ENCODE results near the gene MTF1.

DNA sequence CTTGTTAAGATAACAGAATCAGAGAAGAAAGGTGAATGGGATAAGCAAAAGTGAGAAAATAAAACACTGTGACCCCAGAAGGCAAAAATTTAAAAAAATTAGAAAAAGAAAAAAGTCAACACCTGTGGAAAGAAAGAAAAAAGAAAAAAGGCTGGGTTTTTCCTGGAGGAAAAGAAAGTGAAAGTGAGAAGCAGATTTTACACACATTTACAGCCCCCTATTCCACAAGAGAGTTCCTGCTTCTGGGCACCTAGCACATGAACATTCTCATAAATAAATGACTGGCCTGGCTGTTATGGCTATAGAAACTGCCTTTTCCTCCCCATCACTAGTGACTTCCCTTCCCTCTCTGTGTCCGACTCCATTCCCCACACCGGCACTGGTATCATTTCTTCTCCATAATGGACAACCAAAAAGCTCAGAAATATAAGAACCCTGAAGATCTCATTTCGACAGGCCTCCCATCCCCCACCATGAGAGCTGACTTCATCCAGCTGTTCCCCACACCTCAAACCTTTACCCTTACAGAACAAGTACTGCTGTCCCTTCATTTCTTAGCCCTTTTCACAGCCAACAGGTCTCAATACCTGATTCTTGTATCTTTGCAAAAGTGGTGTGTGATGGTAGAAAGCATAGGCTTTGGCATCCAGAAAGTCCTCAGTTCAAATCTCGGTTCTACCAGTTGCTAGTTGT, 12.6 kb downstream of the MTF1 start:
- TF ChIP-seq FOXK2 (IDR thresholded peaks at IDR 0.05) (no peak), NFRKB (IDR thresholded peaks at IDR 0.05) (no peak), BHLHE40 (IDR thresholded peaks at IDR 0.05; ENCODE audit: borderline replicate concordance) (no peak), ELF4 (IDR thresholded peaks at IDR 0.05) (no peak), FOXA1 (IDR thresholded peaks at IDR 0.05) (no peak), SP1 (IDR thresholded peaks at IDR 0.05) (no peak), TARDBP (IDR thresholded peaks at IDR 0.05) (no peak), FOXM1 (IDR thresholded peaks at IDR 0.05; ENCODE audit: borderline replicate concordance) (no peak), L3MBTL2 (conservative IDR thresholded peaks at IDR 0.05) (no peak), SUZ12 (IDR thresholded peaks at IDR 0.05) (no peak), CTBP1 (IDR thresholded peaks at IDR 0.05; ENCODE audit: borderline replicate concordance) (no peak), LEF1 (IDR thresholded peaks at IDR 0.05; ENCODE audit: borderline replicate concordance) (no peak)
- TF ChIP-seq, protein P1, sequence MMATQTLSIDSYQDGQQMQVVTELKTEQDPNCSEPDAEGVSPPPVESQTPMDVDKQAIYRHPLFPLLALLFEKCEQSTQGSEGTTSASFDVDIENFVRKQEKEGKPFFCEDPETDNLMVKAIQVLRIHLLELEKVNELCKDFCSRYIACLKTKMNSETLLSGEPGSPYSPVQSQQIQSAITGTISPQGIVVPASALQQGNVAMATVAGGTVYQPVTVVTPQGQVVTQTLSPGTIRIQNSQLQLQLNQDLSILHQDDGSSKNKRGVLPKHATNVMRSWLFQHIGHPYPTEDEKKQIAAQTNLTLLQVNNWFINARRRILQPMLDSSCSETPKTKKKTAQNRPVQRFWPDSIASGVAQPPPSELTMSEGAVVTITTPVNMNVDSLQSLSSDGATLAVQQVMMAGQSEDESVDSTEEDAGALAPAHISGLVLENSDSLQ (IDR thresholded peaks at IDR 0.05): no peak

Measured in HEK293T (cell line).